OCI-LY1 (cell line): ENCODE data around the gene L3MBTL4.
"Not testable (repeated sequence)": the region's sequence is repeated elsewhere in the genome, so short reads cannot be mapped to it uniquely, and the experiment has no call there.

Experiments
- H2AFZ ChIP-seq: fragments of 200-600 bp; sonication (generic), shearing (Covaris generic); 2 replicates; pipeline ENCODE4 v1.6.0; 2014; ENCODE audit warnings: antibody characterized with exemption, mild to moderate bottlenecking, low read length
- H3F3A ChIP-seq: fragments of 200-600 bp; sonication (generic), shearing (Covaris generic); 2 replicates; pipeline ENCODE4 v1.6.0; 2014; ENCODE audit warnings: mild to moderate bottlenecking, antibody characterized with exemption, low read length, moderate library complexity; ENCODE audit not compliant: insufficient read depth
- H3K27ac ChIP-seq: fragments of 200-600 bp; sonication (generic); 2 replicates; pipeline ENCODE4 v1.5.1; 2014; ENCODE audit warnings: low read length, mixed run types, mild to moderate bottlenecking, low read depth; ENCODE audit not compliant: poor library complexity, severe bottlenecking
- H3K27me3 ChIP-seq: fragments of 200-600 bp; sonication (generic); 2 replicates; pipeline ENCODE4 v1.6.0; 2014; ENCODE audit warnings: antibody characterized with exemption, mild to moderate bottlenecking, low read length, moderate library complexity; ENCODE audit not compliant: insufficient read depth
- H3K36me3 ChIP-seq: fragments of 200-600 bp; sonication (generic); 2 replicates; pipeline ENCODE4 v1.6.1; 2014; ENCODE audit warnings: mild to moderate bottlenecking, antibody characterized with exemption, low read length, moderate library complexity, mixed read lengths; ENCODE audit not compliant: insufficient read depth
- H3K4me1 ChIP-seq: fragments of 200-600 bp; sonication (generic); 2 replicates; pipeline ENCODE4 v1.5.1; 2014; ENCODE audit warnings: mild to moderate bottlenecking, low read length, moderate library complexity; ENCODE audit not compliant: insufficient read depth, severe bottlenecking
- H3K4me2 ChIP-seq: fragments of 200-600 bp; sonication (generic), shearing (Covaris generic); 2 replicates; pipeline ENCODE4 v1.6.1; 2014; ENCODE audit warnings: low read length
- H3K4me3 ChIP-seq: fragments of 200-600 bp; sonication (generic); 2 replicates; pipeline ENCODE4 v1.5.1; 2014; ENCODE audit warnings: low read length, low read depth, mild to moderate bottlenecking, mixed read lengths; ENCODE audit not compliant: poor library complexity, severe bottlenecking
- H3K79me2 ChIP-seq: fragments of 200-600 bp; shearing (Covaris generic); 2 replicates; pipeline ENCODE4 v1.6.1; 2016; ENCODE audit warnings: mixed run types, low read length, mixed read lengths; ENCODE audit not compliant: insufficient read depth
- H3K9ac ChIP-seq: fragments of 200-600 bp; sonication (generic), shearing (Covaris generic); 2 replicates; pipeline ENCODE4 v1.6.1; 2014; ENCODE audit warnings: mild to moderate bottlenecking, low read length, mixed read lengths
- H3K9me2 ChIP-seq: fragments of 200-600 bp; sonication (generic), shearing (Covaris generic); 2 replicates; pipeline ENCODE4 v1.6.1; 2014; ENCODE audit warnings: low read depth, mild to moderate bottlenecking, low read length, mixed read lengths
- H3K9me3 ChIP-seq: fragments of 200-600 bp; shearing (Covaris generic); 2 replicates; pipeline ENCODE4 v1.6.1; 2014; ENCODE audit warnings: low read length, mixed read lengths
- H4K20me1 ChIP-seq: fragments of 200-600 bp; sonication (generic), shearing (Covaris generic); 2 replicates; pipeline ENCODE4 v1.6.0; 2016; ENCODE audit warnings: mild to moderate bottlenecking, low read length; ENCODE audit not compliant: insufficient read depth
- CTCF ChIP-seq: fragments of 200-600 bp; sonication (generic), shearing (Covaris generic); IDR thresholded peaks from 2 replicates; pipeline ENCODE4 v1.5.1; 2017; ENCODE audit warnings: mild to moderate bottlenecking, antibody characterized with exemption, low read length, moderate library complexity, mixed read lengths
- EZH2 ChIP-seq: fragments of 200-600 bp; sonication (generic), shearing (Covaris generic); IDR thresholded peaks from 2 replicates; pipeline ENCODE4 v1.8.0; 2017; ENCODE audit warnings: borderline replicate concordance, mixed run types, mild to moderate bottlenecking, antibody characterized with exemption, low read length, moderate library complexity, mixed read lengths

Gene L3MBTL4

GRCh38 chr18:6078877-6079276 lies 335.8 kb downstream of the L3MBTL4 start:
- Histone ChIP-seq H3K27ac (no peak overlapping the region), H4K20me1 (no peaks in the 10 kb centered on the region), H3K79me2 (no peaks in the 10 kb centered on the region), H3K36me3 (no peaks in the 10 kb centered on the region), H2AFZ (no peak overlapping the region), H3K4me2 (no peak overlapping the region), H3K9me3 (no peaks in the 10 kb centered on the region), H3K9me2 (no peaks in the 10 kb centered on the region), H3F3A (no peaks in the 10 kb centered on the region), H3K9ac (no peak overlapping the region), H3K4me1 (no peaks in the 10 kb centered on the region), H3K27me3 (no peaks in the 10 kb centered on the region), H3K4me3 (no peak overlapping the region)
- TF ChIP-seq CTCF (no peak), EZH2 (no peak)

- not testable (repeated sequence) for H3K9ac ChIP-seq, H3K9me2 ChIP-seq, H3K27me3 ChIP-seq, H3K4me3 ChIP-seq, H3K27ac ChIP-seq, H3K4me1 ChIP-seq, H3K4me2 ChIP-seq, H4K20me1 ChIP-seq, H3K36me3 ChIP-seq, H2AFZ ChIP-seq, H3F3A ChIP-seq, H3K9me3 ChIP-seq, H3K79me2 ChIP-seq
Measured at GRCh38 chr18:6072423-6072822, 342.3 kb downstream of the L3MBTL4 start.

GRCh38 chr18:6069539-6069938 lies 345.2 kb downstream of the L3MBTL4 start:
- Histone ChIP-seq H3K4me1 (no peaks in the 10 kb centered on the region), H4K20me1 (no peaks in the 10 kb centered on the region)

More at GRCh38 chr18:6069539-6069938, 345.2 kb downstream of the L3MBTL4 start:
- Histone ChIP-seq H3K27me3 (no peaks in the 10 kb centered on the region), H3K36me3 (no peaks in the 10 kb centered on the region), H3F3A (no peaks in the 10 kb centered on the region), H3K9me2 (no peaks in the 10 kb centered on the region), H3K27ac (no peak overlapping the region), H3K9me3 (no peaks in the 10 kb centered on the region), H3K9ac (no peak overlapping the region), H3K4me3 (no peak overlapping the region), H2AFZ (no peak overlapping the region), H3K4me2 (no peak overlapping the region), H3K79me2 (no peaks in the 10 kb centered on the region)
- TF ChIP-seq CTCF (no peak), EZH2 (no peak)
